Measurements from ENCODE around the gene CRTAP. TPM values are rescaled to one million over a fixed set of nuclear protein-coding genes. Genes with fewer than 3 reads are reported as not detected.
"Not testable (repeated sequence)": the region's sequence is repeated elsewhere in the genome, so short reads cannot be mapped to it uniquely, and the experiment has no call there.

CRTAP gene
- total and polyA plus RNA-seq, 2 donors from 2014 or later, result 122 to 192 TPM

- FAIRE-seq, result no peak
- intact Hi-C loops (cut with DNase I), result no loop called here
These were observed 10.3 kb upstream of the CRTAP start for GRCh38 chr3:33103480-33103879.

GRCh38 chr3:33104803-33105202 is 9.0 kb upstream of the CRTAP start:
- DNase-seq, result no peak
- no peak overlapping the region for H3K4me3 ChIP-seq (ENCODE audit: low read length in 3 of 3)
- no peaks in the 10 kb centered on the region for H3K27me3 ChIP-seq (ENCODE audit: control insufficient read depth, insufficient read depth, low read length)
- no peak for TF ChIP-seq CTCF (IDR thresholded peaks at IDR 0.05; ENCODE audit: borderline replicate concordance, extremely low read depth, insufficient read depth)
- no peak for FAIRE-seq
- no peaks in the 10 kb centered on the region for H3K9me3 ChIP-seq (ENCODE audit: control insufficient read depth in 2 of 3, insufficient read depth in 1 of 3, low read length in 3 of 3)
- no peaks in the 10 kb centered on the region for H3K36me3 ChIP-seq (ENCODE audit: control insufficient read depth in 2 of 3, insufficient read depth in 3 of 3, low read length in 3 of 3)
- no peaks in the 10 kb centered on the region for H3K4me1 ChIP-seq (ENCODE audit: control insufficient read depth in 2 of 3, insufficient read depth in 2 of 3, low read depth in 1 of 3, low read length in 3 of 3)
- no peak overlapping the region for H3K27ac ChIP-seq (ENCODE audit: low read depth in 2 of 2, low read length in 2 of 2)
- intact Hi-C loops (cut with DNase I), result no loop called here
- H3K9ac ChIP-seq (ENCODE audit: low read length in 3 of 3), result no peak overlapping the region

More at GRCh38 chr3:33103480-33103879, 10.3 kb upstream of the CRTAP start:
- no peaks in the 10 kb centered on the region for H3K4me1 ChIP-seq (ENCODE audit: control insufficient read depth in 2 of 3, insufficient read depth in 2 of 3, low read depth in 1 of 3, low read length in 3 of 3)
- no peaks in the 10 kb centered on the region for H3K9me3 ChIP-seq (ENCODE audit: control insufficient read depth in 2 of 3, insufficient read depth in 1 of 3, low read length in 3 of 3)
- no peaks in the 10 kb centered on the region for H3K36me3 ChIP-seq (ENCODE audit: control insufficient read depth in 2 of 3, insufficient read depth in 3 of 3, low read length in 3 of 3)
- no peak overlapping the region for H3K27ac ChIP-seq (ENCODE audit: low read depth in 2 of 2, low read length in 2 of 2)
- no peak overlapping the region for H3K4me3 ChIP-seq (ENCODE audit: low read length in 3 of 3)
- H3K27me3 ChIP-seq (ENCODE audit: control insufficient read depth, insufficient read depth, low read length), result no peaks in the 10 kb centered on the region
- no peak for TF ChIP-seq CTCF (IDR thresholded peaks at IDR 0.05; ENCODE audit: borderline replicate concordance, extremely low read depth, insufficient read depth)
- no peak for DNase-seq
- H3K9ac ChIP-seq (ENCODE audit: low read length in 3 of 3), result no peak overlapping the region

- no peak overlapping the region for H3K27ac ChIP-seq (ENCODE audit: low read depth in 2 of 2, low read length in 2 of 2)
- TF ChIP-seq CTCF (IDR thresholded peaks at IDR 0.05; ENCODE audit: borderline replicate concordance, extremely low read depth, insufficient read depth), result no peak
- FAIRE-seq, result no peak
These were observed 8.4 kb upstream of the CRTAP start for GRCh38 chr3:33105341-33105948.

GRCh38 chr3:33106854-33107253 is 7.0 kb upstream of the CRTAP start:
- H3K27me3 ChIP-seq (ENCODE audit: control insufficient read depth, insufficient read depth, low read length); DNase-seq; FAIRE-seq; H3K27ac ChIP-seq (ENCODE audit: low read depth in 2 of 2, low read length in 2 of 2); H3K4me3 ChIP-seq (ENCODE audit: low read length in 3 of 3); H3K9me3 ChIP-seq (ENCODE audit: control insufficient read depth in 2 of 3, insufficient read depth in 1 of 3, low read length in 3 of 3); H3K36me3 ChIP-seq (ENCODE audit: control insufficient read depth in 2 of 3, insufficient read depth in 3 of 3, low read length in 3 of 3); H3K9ac ChIP-seq (ENCODE audit: low read length in 3 of 3); intact Hi-C loops (cut with DNase I); H3K4me1 ChIP-seq (ENCODE audit: control insufficient read depth in 2 of 3, insufficient read depth in 2 of 3, low read depth in 1 of 3, low read length in 3 of 3): not testable (repeated sequence)

More at GRCh38 chr3:33105341-33105948, 8.4 kb upstream of the CRTAP start:
- H3K27me3 ChIP-seq (ENCODE audit: control insufficient read depth, insufficient read depth, low read length), result no peaks in the 10 kb centered on the region
- no peaks in the 10 kb centered on the region for H3K9me3 ChIP-seq (ENCODE audit: control insufficient read depth in 2 of 3, insufficient read depth in 1 of 3, low read length in 3 of 3)
- no peak overlapping the region for H3K9ac ChIP-seq (ENCODE audit: low read length in 3 of 3)
- no peaks in the 10 kb centered on the region for H3K4me1 ChIP-seq (ENCODE audit: control insufficient read depth in 2 of 3, insufficient read depth in 2 of 3, low read depth in 1 of 3, low read length in 3 of 3)
- no peaks in the 10 kb centered on the region for H3K36me3 ChIP-seq (ENCODE audit: control insufficient read depth in 2 of 3, insufficient read depth in 3 of 3, low read length in 3 of 3)
- intact Hi-C loops (cut with DNase I), result no loop called here
- DNase-seq, result no peak
- H3K4me3 ChIP-seq (ENCODE audit: low read length in 3 of 3), result no peak overlapping the region

Measured in kidney (tissue), 14 donors.